G401.6 (cell line): ENCODE results near the gene DEPP1.

ENCODE experiments used
- FAIRE-seq: peaks from 2 replicates; lab custom pipeline; 2012; peaks lifted over from hg19 to GRCh38; lab: Jason Lieb, UNC

Gene DEPP1

GRCh38 chr10:44931621-44932516, 46.7 kb downstream of the DEPP1 start:
- no peak for FAIRE-seq

GRCh38 chr10:44930904-44931620, 47.5 kb downstream of the DEPP1 start:
- no peak for FAIRE-seq

GRCh38 chr10:44929356-44930255, 49.0 kb downstream of the DEPP1 start:
- no peak for FAIRE-seq

GRCh38 chr10:44928462-44928861, 50.1 kb downstream of the DEPP1 start:
- FAIRE-seq: no peak

GRCh38 chr10:44927352-44927751, 51.3 kb downstream of the DEPP1 start:
- FAIRE-seq: no peak

- FAIRE-seq: no peak
These were observed 51.8 kb downstream of the DEPP1 start for GRCh38 chr10:44926751-44927351.
